Measurements from ENCODE around the gene GLCCI1.

DNA sequence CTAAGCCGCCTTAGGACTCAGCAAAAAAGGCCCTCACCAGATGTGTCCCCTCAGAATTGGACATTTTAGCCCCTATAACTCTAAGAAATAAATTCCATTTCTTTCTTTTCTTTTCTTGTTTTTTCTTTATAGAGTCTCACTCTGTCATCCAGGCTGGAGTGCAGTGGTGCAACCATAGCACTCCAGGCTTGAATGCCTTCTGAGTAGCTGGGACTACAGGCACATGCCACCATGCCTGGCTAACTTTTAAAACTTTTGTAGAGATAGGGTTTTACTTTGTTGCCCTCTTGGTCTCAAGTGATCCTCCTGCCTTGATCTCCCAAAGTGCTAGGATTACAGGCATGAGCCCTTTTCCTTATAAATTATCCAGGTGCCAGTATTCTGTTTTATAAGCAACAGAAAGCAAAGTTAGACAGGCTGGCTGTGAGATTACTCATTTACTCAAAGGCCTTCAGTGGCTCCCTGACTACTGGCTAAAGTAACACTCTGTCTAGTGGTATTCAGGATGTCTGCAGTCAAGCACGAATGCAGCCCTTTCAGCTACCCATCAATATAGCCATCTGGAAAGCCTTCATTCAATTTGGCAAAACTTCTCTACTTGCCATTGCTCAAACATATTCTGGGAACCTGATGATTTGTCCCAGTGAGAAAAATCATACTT is 164.7 kb downstream of the GLCCI1 start:
- no peak for TF ChIP-seq POLR2A (IDR thresholded peaks at IDR 0.05)
- TF ChIP-seq, protein P1, sequence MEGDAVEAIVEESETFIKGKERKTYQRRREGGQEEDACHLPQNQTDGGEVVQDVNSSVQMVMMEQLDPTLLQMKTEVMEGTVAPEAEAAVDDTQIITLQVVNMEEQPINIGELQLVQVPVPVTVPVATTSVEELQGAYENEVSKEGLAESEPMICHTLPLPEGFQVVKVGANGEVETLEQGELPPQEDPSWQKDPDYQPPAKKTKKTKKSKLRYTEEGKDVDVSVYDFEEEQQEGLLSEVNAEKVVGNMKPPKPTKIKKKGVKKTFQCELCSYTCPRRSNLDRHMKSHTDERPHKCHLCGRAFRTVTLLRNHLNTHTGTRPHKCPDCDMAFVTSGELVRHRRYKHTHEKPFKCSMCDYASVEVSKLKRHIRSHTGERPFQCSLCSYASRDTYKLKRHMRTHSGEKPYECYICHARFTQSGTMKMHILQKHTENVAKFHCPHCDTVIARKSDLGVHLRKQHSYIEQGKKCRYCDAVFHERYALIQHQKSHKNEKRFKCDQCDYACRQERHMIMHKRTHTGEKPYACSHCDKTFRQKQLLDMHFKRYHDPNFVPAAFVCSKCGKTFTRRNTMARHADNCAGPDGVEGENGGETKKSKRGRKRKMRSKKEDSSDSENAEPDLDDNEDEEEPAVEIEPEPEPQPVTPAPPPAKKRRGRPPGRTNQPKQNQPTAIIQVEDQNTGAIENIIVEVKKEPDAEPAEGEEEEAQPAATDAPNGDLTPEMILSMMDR (IDR thresholded peaks at IDR 0.05 in 8 of 11, conservative IDR thresholded peaks at IDR 0.05 in 3 of 11) = no peak

Measured in spleen (tissue), 7 donors.